Suprapubic skin (tissue), 4 donors: Measurements from ENCODE around the gene EPHA4. TPM values are rescaled to one million over a fixed set of nuclear protein-coding genes. Genes with fewer than 3 reads are reported as not detected.

ENCODE experiments used
- DNase-seq, 2 donors: peaks; one replicate each; pipeline ENCODE4 v3.0.0-alpha.2; 2019; ENCODE audit warnings: low spot score in 2 of 2
- H3K27ac ChIP-seq: fragments of 200-600 bp; sonication (generic); one replicate; pipeline ENCODE4 v1.5.1; 2019
- H3K27me3 ChIP-seq: fragments of 200-600 bp; sonication (generic); one replicate; pipeline ENCODE4 v1.5.1; 2019
- H3K36me3 ChIP-seq: fragments of 200-600 bp; sonication (generic); one replicate; pipeline ENCODE4 v1.5.1; 2019
- H3K4me1 ChIP-seq: fragments of 200-600 bp; sonication (generic); one replicate; pipeline ENCODE4 v1.5.1; 2019
- H3K4me3 ChIP-seq: fragments of 200-600 bp; sonication (generic); one replicate; pipeline ENCODE4 v1.5.1; 2019; ENCODE audit warnings: mild to moderate bottlenecking
- H3K9me3 ChIP-seq: fragments of 200-600 bp; sonication (generic); one replicate; pipeline ENCODE4 v1.5.1; 2019
- CTCF ChIP-seq, 2 donors: fragments of 200-600 bp in 1 of 2; fragments of 450-650 bp in 1 of 2; sonication (generic) in 1 of 2; IDR thresholded peaks; one replicate each; pipeline ENCODE4 v1.5.1; 2016 to 2019; ENCODE audit warnings: antibody characterized with exemption in 2 of 2, mild to moderate bottlenecking in 1 of 2, moderate library complexity in 1 of 2
- EP300 ChIP-seq: sonication (generic); formaldehyde crosslinking; IDR thresholded peaks from one replicate; pipeline ENCODE4 v1.6.1; 2017; ENCODE audit warnings: antibody characterized with exemption
- POLR2A ChIP-seq, 2 donors: fragments of 450-650 bp; IDR thresholded peaks; one replicate each; pipeline ENCODE4 v1.6.1; 2017; ENCODE audit warnings: antibody characterized with exemption in 2 of 2, mild to moderate bottlenecking in 2 of 2, moderate library complexity in 2 of 2
- POLR2AphosphoS5 ChIP-seq, 3 donors: sonication (generic); formaldehyde crosslinking; IDR thresholded peaks; one replicate each; pipeline ENCODE4 v1.6.1; 2017; ENCODE audit warnings: antibody characterized with exemption in 3 of 3
- WGBS: methylation state at CpG from one replicate; pipeline ENCODE4 v1.1.5; 2018; 5-methylcytosine and 5-hydroxymethylcytosine counted together
- total RNA-seq, 4 donors: library from RNA; depleted of rRNA; stranded (reverse); fragments of >200 nt; gene quantifications; one replicate each; pipeline ENCODE4 v1.1.0, GENCODE V29; 2016

The EPHA4 gene
- total RNA-seq, 4 donors from 2014 or later: 49.9 to 70.6 (median 67.8) TPM

GRCh38 chr2:221567231-221567760 lies 4.8 kb downstream of the EPHA4 start:
- 89% methylated on average over 3 of the region's 3 CpGs for WGBS

GRCh38 chr2:221563270-221563985 lies 8.7 kb downstream of the EPHA4 start:
- no peak for TF ChIP-seq POLR2A (IDR thresholded peaks at IDR 0.05)
- no peak for TF ChIP-seq CTCF (IDR thresholded peaks at IDR 0.05)
- TF ChIP-seq POLR2AphosphoS5 (IDR thresholded peaks at IDR 0.05): no peak
- no peak for TF ChIP-seq EP300
- Histone ChIP-seq H3K4me1 (peaks cover 23% of the 10 kb centered on the region), H3K27me3 (peaks cover 5% of the 10 kb centered on the region), H3K4me3 (no peak overlapping the region), H3K9me3 (no peaks in the 10 kb centered on the region), H3K36me3 (peaks cover 3% of the 10 kb centered on the region), H3K27ac (no peak overlapping the region)
- 96% methylated on average over 14 of the region's 14 CpGs for WGBS
- no peak for DNase-seq

More at GRCh38 chr2:221567231-221567760, 4.8 kb downstream of the EPHA4 start:
- TF ChIP-seq POLR2AphosphoS5 (IDR thresholded peaks at IDR 0.05) (no peak), EP300 (no peak), CTCF (IDR thresholded peaks at IDR 0.05) (no peak), POLR2A (IDR thresholded peaks at IDR 0.05) (no peak)
- peaks cover 14% of the 10 kb centered on the region for H3K27me3 ChIP-seq
- no peak for DNase-seq
- H3K4me1 ChIP-seq: peaks cover 54% of the 10 kb centered on the region
- H3K9me3 ChIP-seq: no peaks in the 10 kb centered on the region
- no peak overlapping the region for H3K27ac ChIP-seq
- peaks cover 3% of the 10 kb centered on the region for H3K36me3 ChIP-seq
- H3K4me3 ChIP-seq: no peak overlapping the region

GRCh38 chr2:221562226-221562625 lies 9.9 kb downstream of the EPHA4 start:
- TF ChIP-seq EP300: no peak
- WGBS: 87% methylated on average over 1 of the region's 1 CpG
- Histone ChIP-seq H3K9me3 (no peaks in the 10 kb centered on the region), H3K4me3 (no peak overlapping the region), H3K27me3 (no peaks in the 10 kb centered on the region), H3K36me3 (peaks cover 3% of the 10 kb centered on the region), H3K4me1 (peaks cover 15% of the 10 kb centered on the region), H3K27ac (no peak overlapping the region)
- DNase-seq: no peak

- 85% methylated on average over 4 of the region's 4 CpGs for WGBS
- Histone ChIP-seq H3K4me1 (peaks cover 12% of the 10 kb centered on the region), H3K36me3 (peaks cover 3% of the 10 kb centered on the region), H3K27me3 (no peaks in the 10 kb centered on the region), H3K4me3 (no peak overlapping the region), H3K9me3 (no peaks in the 10 kb centered on the region), H3K27ac (no peak overlapping the region)
- DNase-seq: no peak
- TF ChIP-seq POLR2AphosphoS5 (IDR thresholded peaks at IDR 0.05) (no peak), EP300 (no peak), POLR2A (IDR thresholded peaks at IDR 0.05) (no peak), CTCF (IDR thresholded peaks at IDR 0.05) (no peak)
These were observed 10.3 kb downstream of the EPHA4 start for GRCh38 chr2:221561770-221562169.

GRCh38 chr2:221559991-221560390 lies 12.1 kb downstream of the EPHA4 start:
- Histone ChIP-seq H3K36me3 (peaks cover 3% of the 10 kb centered on the region), H3K4me3 (no peak overlapping the region), H3K27me3 (no peaks in the 10 kb centered on the region), H3K4me1 (peaks cover 13% of the 10 kb centered on the region), H3K27ac (no peak overlapping the region), H3K9me3 (no peaks in the 10 kb centered on the region)
- TF ChIP-seq POLR2AphosphoS5 (IDR thresholded peaks at IDR 0.05): no peak
- DNase-seq: no peak
- 88% methylated on average over 5 of the region's 5 CpGs for WGBS

GRCh38 chr2:221558107-221558506 lies 14.0 kb downstream of the EPHA4 start:
- Histone ChIP-seq H3K4me1 (peaks cover 16% of the 10 kb centered on the region), H3K4me3 (no peak overlapping the region), H3K9me3 (no peaks in the 10 kb centered on the region), H3K27me3 (no peaks in the 10 kb centered on the region), H3K36me3 (no peaks in the 10 kb centered on the region), H3K27ac (no peak overlapping the region)
- DNase-seq: no peak
- TF ChIP-seq POLR2AphosphoS5 (IDR thresholded peaks at IDR 0.05) (no peak), POLR2A (IDR thresholded peaks at IDR 0.05) (no peak), EP300 (no peak), CTCF (IDR thresholded peaks at IDR 0.05) (no peak)
- 92% methylated on average over 3 of the region's 3 CpGs for WGBS
